Thyroid gland (tissue), 4 donors: Measurements from ENCODE around the gene GTF2H3. TPM values are rescaled to one million over a fixed set of nuclear protein-coding genes. Genes with fewer than 3 reads are reported as not detected.

ENCODE experiments used
- DNase-seq, 2 donors: peaks; one replicate each; pipeline ENCODE4 v3.0.0-alpha.2; 2019
- H3K27ac ChIP-seq, 3 donors: fragments of 200-600 bp; sonication (generic); 1 replicate in 2 of 3; 2 replicates in 1 of 3; pipeline ENCODE4 v1.5.1; 2016 to 2019; ENCODE audit warnings: mild to moderate bottlenecking in 1 of 3, moderate library complexity in 1 of 3
- H3K27me3 ChIP-seq: fragments of 200-600 bp; sonication (generic); one replicate; pipeline ENCODE4 v1.5.1; 2019
- H3K36me3 ChIP-seq, 2 donors: fragments of 200-600 bp; sonication (generic); one replicate each; pipeline ENCODE4 v1.5.1; 2016 to 2019
- H3K4me1 ChIP-seq, 2 donors: fragments of 200-600 bp; sonication (generic); one replicate each; pipeline ENCODE4 v1.5.1; 2017 to 2019
- H3K4me3 ChIP-seq, 3 donors: fragments of 200-600 bp; sonication (generic); replicated peaks in 1 of 3; 1 replicate in 2 of 3; 2 replicates in 1 of 3; pipeline ENCODE4 v1.5.1; 2016; ENCODE audit warnings: mild to moderate bottlenecking in 1 of 3
- H3K9me3 ChIP-seq: fragments of 200-600 bp; sonication (generic); one replicate; pipeline ENCODE4 v1.5.1; 2017
- POLR2A ChIP-seq, 2 donors: fragments of 450-650 bp; IDR thresholded peaks; one replicate each; pipeline ENCODE4 v1.6.1; 2017; ENCODE audit warnings: antibody characterized with exemption in 2 of 2, mild to moderate bottlenecking in 2 of 2, moderate library complexity in 1 of 2
- WGBS, 2 donors: methylation state at CpG; one replicate each; pipeline ENCODE4 v1.1.5; 2017; 5-methylcytosine and 5-hydroxymethylcytosine counted together
- intact Hi-C: fragments of 100-400 bp; cut with DNase I; formaldehyde crosslinking; loops from one replicate; pipeline ENCODE4 v1.15.1; 2023
- small RNA-seq: library from RNA; depleted of rRNA; stranded (forward); fragments of <200 nt; gene quantifications from one replicate; pipeline ENCODE3, GENCODE V24; 2016
- total RNA-seq, 4 donors: library from RNA; depleted of rRNA; stranded (reverse); fragments of >200 nt; gene quantifications; one replicate each; pipeline ENCODE4 v1.2.3, GENCODE V29; 2016
- TF ChIP-seq, protein P1 (sequence below), 6 experiments: fragments of 200-600 bp in 3 of 6; fragments of 450-650 bp in 3 of 6; sonication (generic) in 3 of 6; IDR thresholded peaks; one replicate each; pipeline ENCODE4 v1.5.1; 2016 to 2019; ENCODE audit warnings: antibody characterized with exemption in 6 of 6, mild to moderate bottlenecking in 2 of 6, inconsistent platforms in 1 of 6, moderate library complexity in 1 of 6

The GTF2H3 gene
- total RNA-seq, 4 donors from 2014 or later, result 15.9 to 32.4 (median 31.1) TPM

DNA sequence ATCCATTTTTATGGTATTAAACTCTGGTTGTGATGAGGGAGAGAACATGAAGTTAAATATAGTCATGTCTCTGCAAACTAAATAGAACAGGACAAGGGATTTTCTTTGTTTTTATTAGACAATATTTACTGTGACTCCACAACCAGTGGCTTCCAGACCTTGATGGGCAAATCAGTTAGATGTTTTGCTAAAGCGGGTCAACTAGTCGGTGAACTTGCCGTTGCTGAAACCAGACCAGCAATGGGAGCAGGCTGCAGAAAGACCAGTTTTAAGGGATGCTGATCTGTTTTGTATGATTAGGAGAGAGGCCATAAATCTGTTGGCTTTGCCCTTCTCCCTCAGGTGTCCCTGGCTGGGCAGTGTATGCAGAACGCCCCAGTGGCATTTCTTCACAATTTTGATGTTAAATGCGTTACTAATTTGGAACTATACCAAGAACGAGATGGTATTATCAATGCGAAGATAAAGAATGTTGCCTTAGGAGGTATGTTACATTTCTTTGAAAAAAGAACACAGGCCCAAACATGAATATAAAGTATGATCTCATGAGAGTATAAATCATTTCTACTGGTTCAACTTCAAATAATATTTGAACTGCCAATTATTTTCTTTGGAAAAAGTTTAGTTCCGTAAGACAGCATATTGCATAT lies 56.7 kb downstream of the GTF2H3 start:
- H3K4me1 ChIP-seq, result no peaks in the 10 kb centered on the region
- H3K27ac ChIP-seq, result no peak overlapping the region
- H3K4me3 ChIP-seq, result no peak overlapping the region
- TF ChIP-seq POLR2A (IDR thresholded peaks at IDR 0.05), result no peak
- TF ChIP-seq, protein P1, sequence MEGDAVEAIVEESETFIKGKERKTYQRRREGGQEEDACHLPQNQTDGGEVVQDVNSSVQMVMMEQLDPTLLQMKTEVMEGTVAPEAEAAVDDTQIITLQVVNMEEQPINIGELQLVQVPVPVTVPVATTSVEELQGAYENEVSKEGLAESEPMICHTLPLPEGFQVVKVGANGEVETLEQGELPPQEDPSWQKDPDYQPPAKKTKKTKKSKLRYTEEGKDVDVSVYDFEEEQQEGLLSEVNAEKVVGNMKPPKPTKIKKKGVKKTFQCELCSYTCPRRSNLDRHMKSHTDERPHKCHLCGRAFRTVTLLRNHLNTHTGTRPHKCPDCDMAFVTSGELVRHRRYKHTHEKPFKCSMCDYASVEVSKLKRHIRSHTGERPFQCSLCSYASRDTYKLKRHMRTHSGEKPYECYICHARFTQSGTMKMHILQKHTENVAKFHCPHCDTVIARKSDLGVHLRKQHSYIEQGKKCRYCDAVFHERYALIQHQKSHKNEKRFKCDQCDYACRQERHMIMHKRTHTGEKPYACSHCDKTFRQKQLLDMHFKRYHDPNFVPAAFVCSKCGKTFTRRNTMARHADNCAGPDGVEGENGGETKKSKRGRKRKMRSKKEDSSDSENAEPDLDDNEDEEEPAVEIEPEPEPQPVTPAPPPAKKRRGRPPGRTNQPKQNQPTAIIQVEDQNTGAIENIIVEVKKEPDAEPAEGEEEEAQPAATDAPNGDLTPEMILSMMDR (IDR thresholded peaks at IDR 0.05), result no peak
- H3K36me3 ChIP-seq, result peaks cover 24 to 37% of the 10 kb centered on the region in 2 donors
- intact Hi-C loops, result no loop called here
- no peaks in the 10 kb centered on the region for H3K27me3 ChIP-seq
- no peaks in the 10 kb centered on the region for H3K9me3 ChIP-seq
- DNase-seq, result no peak
- WGBS, 2 donors, result 94 to 97% methylated on average over 8 of the region's 8 CpGs

DNA sequence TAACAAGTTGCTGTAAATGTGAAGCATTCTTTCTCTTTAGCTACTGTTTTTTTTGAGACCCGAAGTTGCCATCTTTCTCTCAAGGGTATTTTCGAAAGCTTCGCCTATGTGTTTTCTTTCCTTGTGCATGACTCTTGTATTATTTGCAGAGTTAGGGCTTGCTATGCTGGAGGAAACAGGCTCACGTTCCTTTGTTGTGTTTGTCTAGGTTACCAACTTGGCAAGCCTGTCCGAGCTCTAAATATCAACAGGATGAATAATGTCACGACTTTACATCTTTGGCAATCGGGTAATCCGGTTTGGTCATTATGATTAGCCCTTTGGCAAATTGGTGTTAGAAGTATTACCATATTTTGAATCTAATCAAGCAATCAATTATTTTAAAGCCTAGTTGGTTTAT lies 62.6 kb downstream of the GTF2H3 start:
- Histone ChIP-seq H3K9me3 (no peaks in the 10 kb centered on the region), H3K4me1 (no peaks in the 10 kb centered on the region), H3K4me3 (no peak overlapping the region), H3K36me3 (peaks cover 22 to 47% of the 10 kb centered on the region in 2 donors), H3K27ac (no peak overlapping the region), H3K27me3 (no peaks in the 10 kb centered on the region)
- TF ChIP-seq, protein P1 (IDR thresholded peaks at IDR 0.05), result no peak
- TF ChIP-seq POLR2A (IDR thresholded peaks at IDR 0.05), result no peak
- no peak for DNase-seq
- WGBS, 2 donors, result 86 to 92% methylated on average over 8 of the region's 8 CpGs
- intact Hi-C loops, result no loop called here

DNA sequence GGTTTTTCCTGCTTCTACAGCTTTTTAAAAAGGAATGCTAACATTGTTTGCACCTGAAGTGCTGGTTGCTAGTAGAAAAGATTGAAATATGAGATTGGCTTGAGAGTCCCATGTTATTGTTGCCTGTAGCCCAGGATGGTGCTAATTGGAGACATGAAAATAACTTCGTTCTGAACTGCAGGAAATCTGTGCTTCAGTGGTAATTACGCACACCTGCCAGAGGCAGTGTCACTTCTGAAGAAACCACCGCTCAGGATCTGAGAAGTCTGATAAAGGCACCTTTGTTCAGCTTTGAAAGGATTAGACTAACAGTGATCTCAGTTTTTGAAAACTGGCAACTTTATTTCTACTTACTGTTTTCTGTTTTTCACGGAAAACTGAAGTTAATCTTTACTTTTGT lies 63.0 kb downstream of the GTF2H3 start:
- Histone ChIP-seq H3K4me3 (no peak overlapping the region), H3K4me1 (no peaks in the 10 kb centered on the region), H3K9me3 (no peaks in the 10 kb centered on the region), H3K36me3 (peaks cover 22 to 46% of the 10 kb centered on the region in 2 donors), H3K27ac (no peak overlapping the region), H3K27me3 (no peaks in the 10 kb centered on the region)
- WGBS, 2 donors, result 87 to 91% methylated on average over 4 of the region's 4 CpGs
- intact Hi-C loops, result no loop called here
- DNase-seq, result no peak
- no peak for TF ChIP-seq POLR2A (IDR thresholded peaks at IDR 0.05)
- TF ChIP-seq, protein P1 (IDR thresholded peaks at IDR 0.05), result no peak

DNA sequence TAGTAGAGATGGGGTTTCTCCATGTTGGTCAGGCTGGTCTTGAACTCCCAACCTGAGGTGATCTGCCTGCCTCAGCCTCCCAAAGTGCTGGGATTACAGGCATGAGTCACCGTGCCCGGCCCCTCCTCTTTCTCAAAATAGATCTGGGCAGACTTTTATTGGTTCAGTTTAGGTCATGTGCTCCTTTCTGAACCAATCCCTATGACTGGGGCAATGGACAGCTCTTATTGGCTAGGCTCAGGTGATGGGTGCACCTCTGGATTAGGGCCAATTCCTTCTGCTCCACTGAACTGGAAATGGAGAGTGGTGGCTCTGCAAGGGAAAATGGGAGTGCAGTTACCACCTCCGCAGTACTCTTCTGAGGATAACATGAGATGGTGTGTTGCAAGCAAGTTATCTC lies 72.3 kb downstream of the GTF2H3 start:
- H3K36me3 ChIP-seq, result peaks cover 0 to 16% of the 10 kb centered on the region in 2 donors
- no peaks in the 10 kb centered on the region for H3K27me3 ChIP-seq
- H3K4me1 ChIP-seq, result no peaks in the 10 kb centered on the region
- no peak for DNase-seq
- H3K9me3 ChIP-seq, result no peaks in the 10 kb centered on the region
- no peak overlapping the region for H3K27ac ChIP-seq
- TF ChIP-seq POLR2A (IDR thresholded peaks at IDR 0.05), result no peak
- TF ChIP-seq, protein P1 (IDR thresholded peaks at IDR 0.05), result no peak
- no peak overlapping the region for H3K4me3 ChIP-seq
- 82 to 90% methylated on average over 3 of the region's 3 CpGs for WGBS, 2 donors
- intact Hi-C loops, result no loop called here

DNA sequence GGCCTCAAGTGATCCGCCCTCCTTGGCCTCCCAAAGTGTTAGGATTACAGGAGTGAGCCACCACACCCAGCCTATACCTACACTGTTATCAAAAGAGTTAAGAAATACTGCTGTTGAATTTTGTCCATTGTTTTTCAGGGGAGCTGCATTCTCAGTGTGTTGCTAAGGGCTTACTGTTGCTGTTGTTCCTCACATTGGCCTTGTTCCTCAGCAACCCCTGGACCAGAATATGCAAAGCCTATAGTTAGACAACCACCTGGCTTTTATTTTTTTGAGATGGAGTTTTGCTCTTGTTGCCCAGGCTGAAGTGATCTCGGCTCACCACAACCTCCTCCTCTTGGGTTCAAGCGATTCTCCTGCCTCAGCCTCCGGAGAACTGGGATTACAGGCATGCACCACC lies 73.8 kb downstream of the GTF2H3 start:
- H3K36me3 ChIP-seq, result peaks cover 0 to 13% of the 10 kb centered on the region in 2 donors
- no peak for DNase-seq
- 93 to 98% methylated on average over 4 of the region's 4 CpGs for WGBS, 2 donors

More for the DNA sequence above, 73.8 kb downstream of the GTF2H3 start:
- TF ChIP-seq POLR2A (IDR thresholded peaks at IDR 0.05), result no peak
- TF ChIP-seq, protein P1 (IDR thresholded peaks at IDR 0.05), result no peak
- Histone ChIP-seq H3K4me3 (no peak overlapping the region), H3K27me3 (no peaks in the 10 kb centered on the region), H3K9me3 (no peaks in the 10 kb centered on the region), H3K4me1 (peaks cover 0 to 5% of the 10 kb centered on the region in 2 donors), H3K27ac (no peak overlapping the region)
- intact Hi-C loops, result no loop called here

Small RNAs within 50 kb of the gene (small RNA-seq; reads per million reads assigned to genes)
- not detected for gene SNORA9B

Other genes starting within 250 kb of the GTF2H3 start
- 10 to 100 TPM; 51.3 to 83.0 (median 67.2) TPM for gene KMT5A, start 249.7 kb upstream of the GTF2H3 start, total RNA-seq
- gene RILPL2, start 197.1 kb upstream of the GTF2H3 start, total RNA-seq, result 10 to 100 TPM; 10.7 to 15.2 (median 12.7) TPM
- 10 to 100 TPM; 19.1 to 36.3 (median 21.4) TPM for gene SNRNP35, start 175.7 kb upstream of the GTF2H3 start, total RNA-seq
- 10 to 100 TPM; 22.0 to 37.8 (median 31.6) TPM for gene RILPL1, start 100.1 kb upstream of the GTF2H3 start, total RNA-seq
- 100 to 1,000 TPM; 213 to 244 (median 220) TPM for gene TMED2, start 49.3 kb upstream of the GTF2H3 start, total RNA-seq
- 10 to 100 TPM; 14.1 to 22.2 (median 17.8) TPM for gene DDX55, start 31.7 kb upstream of the GTF2H3 start, total RNA-seq
- gene EIF2B1, start 143 bp upstream of the GTF2H3 start, total RNA-seq, result 100 to 1,000 TPM in 3 of 4 donors, 10 to 100 TPM in 1; 86.9 to 146 (median 128) TPM
- 10 to 100 TPM; 21.3 to 34.5 (median 27.1) TPM for gene TCTN2, start 37.3 kb downstream of the GTF2H3 start, total RNA-seq
- 10 to 100 TPM; 23.6 to 37.1 (median 28.6) TPM for gene ATP6V0A2, start 78.5 kb downstream of the GTF2H3 start, total RNA-seq
- under 1 TPM in 3 of 4 donors, not detected in 1; 0.10 to 0.33 (median 0.27) TPM for gene DNAH10, start 128.5 kb downstream of the GTF2H3 start, total RNA-seq